ENCODE results near the gene ASPSCR1.

GRCh38 chr17:81998691-81999438 is 21.4 kb downstream of the ASPSCR1 start:
- TF ChIP-seq CTCF (IDR thresholded peaks at IDR 0.05) (no peak), POLR2A (IDR thresholded peaks at IDR 0.05) (no peak), POLR2AphosphoS5 (IDR thresholded peaks at IDR 0.05) (no peak)
